GM23338 (cell line): ENCODE results near the gene GPHN. TPM values are rescaled to one million over a fixed set of nuclear protein-coding genes. Genes with fewer than 3 reads are reported as not detected.
"Not testable (repeated sequence)": the region's sequence is repeated elsewhere in the genome, so short reads cannot be mapped to it uniquely, and the experiment has no call there.

Source experiments
- ATAC-seq: fragments of 200-7000 bp; cut with Tn5 transposase; 3 replicates; pipeline ENCODE4 v1.9.1; 2020
- DNase-seq: peaks from one replicate; pipeline ENCODE4 v3.0.0-alpha.2; 2015; ENCODE audit warnings: low spot score
- H2AFZ ChIP-seq: fragments of 200-600 bp; sonication (generic); 2 replicates; pipeline ENCODE4 v1.8.0; 2016; ENCODE audit warnings: antibody characterized with exemption, mild to moderate bottlenecking, moderate library complexity
- H3F3A ChIP-seq: fragments of 200-600 bp; sonication (generic); replicated peaks from 2 replicates; pipeline ENCODE4 v1.8.0; 2017; ENCODE audit warnings: antibody characterized with exemption, mixed run types, low read depth
- H3K27ac ChIP-seq: fragments of 200-600 bp; sonication (generic); 2 replicates; pipeline ENCODE4 v1.6.1; 2016; ENCODE audit warnings: low read depth
- H3K27me3 ChIP-seq: fragments of 200-600 bp; sonication (generic); 2 replicates; pipeline ENCODE4 v1.8.0; 2016; ENCODE audit warnings: mild to moderate bottlenecking, mixed run types, moderate library complexity; ENCODE audit not compliant: insufficient read depth
- H3K36me3 ChIP-seq: fragments of 200-600 bp; sonication (generic); 2 replicates; pipeline ENCODE4 v1.8.0; 2016; ENCODE audit warnings: mild to moderate bottlenecking; ENCODE audit not compliant: insufficient read depth
- H3K4me1 ChIP-seq: fragments of 200-600 bp; sonication (generic); 2 replicates; pipeline ENCODE4 v1.8.0; 2016; ENCODE audit warnings: mild to moderate bottlenecking, moderate library complexity; ENCODE audit not compliant: insufficient read depth
- H3K4me2 ChIP-seq: fragments of 200-600 bp; sonication (generic); 2 replicates; pipeline ENCODE4 v1.7.1; 2017; ENCODE audit warnings: mixed run types
- H3K4me3 ChIP-seq: fragments of 200-600 bp; sonication (generic); 2 replicates; pipeline ENCODE4 v1.6.1; 2016; ENCODE audit warnings: mixed run types
- H3K79me2 ChIP-seq: fragments of 200-600 bp; sonication (generic); replicated peaks from 2 replicates; pipeline ENCODE4 v1.8.0; 2017; ENCODE audit warnings: mild to moderate bottlenecking; ENCODE audit not compliant: insufficient read depth
- H3K9me2 ChIP-seq: fragments of 200-600 bp; sonication (generic); 2 replicates; pipeline ENCODE4 v1.8.0; 2017; ENCODE audit not compliant: insufficient read depth
- H4K20me1 ChIP-seq: fragments of 200-600 bp; sonication (generic); replicated peaks from 2 replicates; pipeline ENCODE4 v1.8.0; 2017; ENCODE audit warnings: mild to moderate bottlenecking; ENCODE audit not compliant: insufficient read depth
- H3K27ac Mint-ChIP-seq: 2 replicates; pipeline ENCODE4 v1.8.0; 2020; ENCODE audit warnings: inconsistent platforms, mild to moderate bottlenecking, moderate library complexity, mixed read lengths
- H3K27me3 Mint-ChIP-seq: 3 replicates; pipeline ENCODE4 v1.8.0; 2022; ENCODE audit warnings: low read depth, mild to moderate bottlenecking, moderate library complexity, mixed read lengths, inconsistent platforms; ENCODE audit not compliant: insufficient read depth, poor library complexity
- H3K36me3 Mint-ChIP-seq: 3 replicates; pipeline ENCODE4 v1.8.0; 2021; ENCODE audit warnings: low read depth, mild to moderate bottlenecking, inconsistent platforms, moderate library complexity, mixed read lengths
- H3K4me1 Mint-ChIP-seq: 3 replicates; pipeline ENCODE4 v1.8.0; 2020; ENCODE audit warnings: mild to moderate bottlenecking, inconsistent platforms, mixed read lengths
- H3K4me3 Mint-ChIP-seq: 3 replicates; pipeline ENCODE4 v1.8.0; 2021; ENCODE audit warnings: moderate library complexity, mild to moderate bottlenecking, inconsistent platforms, mixed read lengths
- H3K9me3 Mint-ChIP-seq: 3 replicates; pipeline ENCODE4 v1.8.0; 2020; ENCODE audit warnings: moderate library complexity, mild to moderate bottlenecking, inconsistent platforms, mixed read lengths
- CREB1 ChIP-seq: fragments of 250-450 bp; sonication (Bioruptor Pico); IDR thresholded peaks from 2 replicates; pipeline ENCODE4 v1.5.0; 2020; ENCODE audit warnings: low read depth, mild to moderate bottlenecking, moderate library complexity
- ETS1 ChIP-seq: IDR thresholded peaks from 2 replicates; pipeline ENCODE4 v1.6.1; 2016; ENCODE audit warnings: antibody characterized with exemption
- POLR2AphosphoS5 ChIP-seq: IDR thresholded peaks from 2 replicates; pipeline ENCODE4 v1.6.1; 2016; ENCODE audit warnings: antibody characterized with exemption, low read depth
- REST ChIP-seq: IDR thresholded peaks from one replicate; pipeline ENCODE4 v1.6.1; 2018; ENCODE audit warnings: antibody characterized with exemption; ENCODE audit not compliant: unreplicated experiment
- STAT1 ChIP-seq: IDR thresholded peaks from one replicate; pipeline ENCODE4 v1.6.1; 2016; ENCODE audit warnings: antibody characterized with exemption; ENCODE audit not compliant: unreplicated experiment
- ZNF114 ChIP-seq: fragments of 250-450 bp; sonication (Bioruptor Pico); IDR thresholded peaks from 2 replicates; pipeline ENCODE4 v1.5.0; 2020; ENCODE audit warnings: mild to moderate bottlenecking, moderate library complexity
- ZNF462 ChIP-seq: fragments of 250-450 bp; sonication (Bioruptor Pico); IDR thresholded peaks from 2 replicates; pipeline ENCODE4 v1.5.0; 2020; ENCODE audit warnings: mild to moderate bottlenecking, moderate library complexity
- polyA plus RNA-seq: library from polyadenylated mRNA; unstranded; fragments of >200 nt; fragmentation: Nextera tagmentation; extraction: Ambion mirVana; gene quantifications from 2 replicates; pipeline ENCODE4 v1.2.1, GENCODE V29; 2016
- total RNA-seq: library from RNA; depleted of rRNA; stranded (reverse); fragments of >200 nt; shearing (Covaris generic); gene quantifications from 2 replicates; pipeline ENCODE4 v1.2.3, GENCODE V29; 2014

GPHN gene
- total and polyA plus RNA-seq, 2 experiments from 2014 or later: 17.6 to 20.6 TPM

- TF ChIP-seq ZNF462: no peak
- TF ChIP-seq STAT1: no peak
Measured at GRCh38 chr14:66498311-66498710, 9.6 kb upstream of the GPHN start (continued).

- no peaks in the 10 kb centered on the region for H3K36me3 ChIP-seq
- H3K9me3 Mint-ChIP-seq: no peaks in the 10 kb centered on the region
- no peaks in the 10 kb centered on the region for H3K4me1 Mint-ChIP-seq
- TF ChIP-seq CREB1 (no peak), ETS1 (no peak), ZNF114 (CRISPR knock-in tag) (no peak), REST (no peak), POLR2AphosphoS5 (no peak)
- H3K27ac ChIP-seq: no peak overlapping the region
- H3K27me3 Mint-ChIP-seq: peaks cover 6% of the 10 kb centered on the region
- no peaks in the 10 kb centered on the region for H3K27me3 ChIP-seq
- H3K36me3 Mint-ChIP-seq: no peaks in the 10 kb centered on the region
- H3K4me1 ChIP-seq: 0 out of 2 replicates have a peak, but pooled peaks cover under 1% of the 10 kb centered on the region
- H2AFZ ChIP-seq: no peak overlapping the region
- no peak overlapping the region for H3K4me2 ChIP-seq
- no peak overlapping the region for H3K4me3 ChIP-seq
- no peak for ATAC-seq
- H3K4me3 Mint-ChIP-seq: no peak overlapping the region
- H3K9me2 ChIP-seq: no peaks in the 10 kb centered on the region
- no peak overlapping the region for H3K27ac Mint-ChIP-seq
- no peaks in the 10 kb centered on the region for H3F3A ChIP-seq
- no peaks in the 10 kb centered on the region for H4K20me1 ChIP-seq
- DNase-seq: no peak
- no peaks in the 10 kb centered on the region for H3K79me2 ChIP-seq
Measured at GRCh38 chr14:66501592-66501991, 6.4 kb upstream of the GPHN start.

- H2AFZ ChIP-seq, DNase-seq, ATAC-seq, H3K4me3 Mint-ChIP-seq, H4K20me1 ChIP-seq, H3K36me3 Mint-ChIP-seq, H3K27ac Mint-ChIP-seq, H3K36me3 ChIP-seq, H3K27ac ChIP-seq, H3K4me2 ChIP-seq, H3K4me1 ChIP-seq, H3K9me3 Mint-ChIP-seq, H3K27me3 ChIP-seq, H3K79me2 ChIP-seq, H3K4me3 ChIP-seq, H3F3A ChIP-seq, H3K4me1 Mint-ChIP-seq, H3K9me2 ChIP-seq: not testable (repeated sequence)
- peaks cover 16% of the 10 kb centered on the region for H3K27me3 Mint-ChIP-seq
Measured at GRCh38 chr14:66502836-66503235, 5.1 kb upstream of the GPHN start.
